ENCODE data around the gene CEP128.

DNA sequence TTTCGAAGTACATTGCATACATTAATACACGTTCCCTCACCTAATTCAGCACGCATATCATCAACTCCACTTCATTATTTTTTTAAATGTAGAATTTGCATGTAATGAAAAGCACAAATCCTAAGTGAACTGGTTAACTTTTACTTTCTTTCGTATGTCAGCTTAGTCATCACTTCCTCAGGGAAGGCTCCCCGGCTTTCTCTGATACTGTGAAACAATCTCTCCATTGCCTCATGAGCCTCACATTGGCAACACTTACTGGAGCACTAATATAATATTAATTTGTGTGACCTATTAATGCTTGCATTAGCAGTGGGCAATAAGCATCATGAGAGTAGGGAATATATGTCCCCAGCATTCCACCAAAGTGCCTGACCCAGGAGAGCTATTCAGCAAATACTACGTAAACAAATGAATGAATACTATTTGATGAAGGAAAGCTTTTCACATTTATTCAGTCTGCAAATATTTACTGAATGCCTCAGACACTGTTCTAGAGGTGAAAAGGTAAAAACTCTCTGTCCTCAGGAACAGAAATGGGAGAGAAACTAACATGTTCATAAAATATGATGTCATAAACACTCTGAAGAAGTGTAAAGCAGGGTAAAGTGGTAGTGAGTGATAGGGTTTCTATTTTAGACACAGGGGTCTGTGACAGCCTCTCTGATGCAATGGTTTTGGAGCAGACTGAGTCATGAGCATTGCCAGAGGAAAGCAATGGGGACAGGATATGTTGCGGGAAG, 402.7 kb downstream of the CEP128 start:
- TF ChIP-seq, protein P1, sequence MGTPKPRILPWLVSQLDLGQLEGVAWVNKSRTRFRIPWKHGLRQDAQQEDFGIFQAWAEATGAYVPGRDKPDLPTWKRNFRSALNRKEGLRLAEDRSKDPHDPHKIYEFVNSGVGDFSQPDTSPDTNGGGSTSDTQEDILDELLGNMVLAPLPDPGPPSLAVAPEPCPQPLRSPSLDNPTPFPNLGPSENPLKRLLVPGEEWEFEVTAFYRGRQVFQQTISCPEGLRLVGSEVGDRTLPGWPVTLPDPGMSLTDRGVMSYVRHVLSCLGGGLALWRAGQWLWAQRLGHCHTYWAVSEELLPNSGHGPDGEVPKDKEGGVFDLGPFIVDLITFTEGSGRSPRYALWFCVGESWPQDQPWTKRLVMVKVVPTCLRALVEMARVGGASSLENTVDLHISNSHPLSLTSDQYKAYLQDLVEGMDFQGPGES (IDR thresholded peaks at IDR 0.05; ENCODE audit: low read depth, low read length) = no peak
- TF ChIP-seq, protein P2, sequence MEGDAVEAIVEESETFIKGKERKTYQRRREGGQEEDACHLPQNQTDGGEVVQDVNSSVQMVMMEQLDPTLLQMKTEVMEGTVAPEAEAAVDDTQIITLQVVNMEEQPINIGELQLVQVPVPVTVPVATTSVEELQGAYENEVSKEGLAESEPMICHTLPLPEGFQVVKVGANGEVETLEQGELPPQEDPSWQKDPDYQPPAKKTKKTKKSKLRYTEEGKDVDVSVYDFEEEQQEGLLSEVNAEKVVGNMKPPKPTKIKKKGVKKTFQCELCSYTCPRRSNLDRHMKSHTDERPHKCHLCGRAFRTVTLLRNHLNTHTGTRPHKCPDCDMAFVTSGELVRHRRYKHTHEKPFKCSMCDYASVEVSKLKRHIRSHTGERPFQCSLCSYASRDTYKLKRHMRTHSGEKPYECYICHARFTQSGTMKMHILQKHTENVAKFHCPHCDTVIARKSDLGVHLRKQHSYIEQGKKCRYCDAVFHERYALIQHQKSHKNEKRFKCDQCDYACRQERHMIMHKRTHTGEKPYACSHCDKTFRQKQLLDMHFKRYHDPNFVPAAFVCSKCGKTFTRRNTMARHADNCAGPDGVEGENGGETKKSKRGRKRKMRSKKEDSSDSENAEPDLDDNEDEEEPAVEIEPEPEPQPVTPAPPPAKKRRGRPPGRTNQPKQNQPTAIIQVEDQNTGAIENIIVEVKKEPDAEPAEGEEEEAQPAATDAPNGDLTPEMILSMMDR (IDR thresholded peaks at IDR 0.05) = no peak
- TF ChIP-seq MXI1 (IDR thresholded peaks at IDR 0.05; ENCODE audit: low read depth, low read length) = no peak
- TF ChIP-seq EZH2phosphoT487 (IDR thresholded peaks at IDR 0.05; ENCODE audit: borderline replicate concordance, low read depth) = no peak
- TF ChIP-seq RFX5 (IDR thresholded peaks at IDR 0.05; ENCODE audit: low read length) = no peak
- no peak for TF ChIP-seq RAD21 (IDR thresholded peaks at IDR 0.05; ENCODE audit: low read length)
- no peak for TF ChIP-seq POLR2AphosphoS5 (IDR thresholded peaks at IDR 0.05; ENCODE audit: low read depth, low read length)
- no peak for TF ChIP-seq NFIC (IDR thresholded peaks at IDR 0.05; ENCODE audit: borderline replicate concordance)
- TF ChIP-seq GABPA (IDR thresholded peaks at IDR 0.05; ENCODE audit: low read depth) = no peak

All from SK-N-SH (cell line).